Spleen (tissue), 11 donors: ENCODE measurements around the gene ARL6IP4. TPM values are rescaled to one million over a fixed set of nuclear protein-coding genes. Genes with fewer than 3 reads are reported as not detected.

Source experiments
- DNase-seq: peaks from one replicate; pipeline ENCODE4 v3.0.0-alpha.2; 2020
- H3K27ac ChIP-seq, 8 donors: fragments of 200-600 bp; sonication (generic) in 7 of 8; 1 replicate in 4 of 8; 2 replicates in 4 of 8; pipeline versions ENCODE4 v1.5.0 to v1.8.0; 2016 to 2021; ENCODE audit warnings: inconsistent platforms in 4 of 8, mild to moderate bottlenecking in 4 of 8, moderate library complexity in 1 of 8
- H3K27me3 ChIP-seq, 7 donors: fragments of 200-600 bp; sonication (generic) in 6 of 7; replicated peaks in 1 of 7; 1 replicate in 4 of 7; 2 replicates in 3 of 7; pipeline versions ENCODE4 v1.5.0 to v1.8.0; 2016 to 2021; ENCODE audit warnings: inconsistent platforms in 3 of 7, mild to moderate bottlenecking in 1 of 7
- H3K36me3 ChIP-seq, 6 donors: fragments of 200-600 bp; sonication (generic) in 5 of 6; 1 replicate in 4 of 6; 2 replicates in 2 of 6; pipeline versions ENCODE4 v1.5.0 to v1.8.0; 2016 to 2021; ENCODE audit warnings: inconsistent platforms in 2 of 6
- H3K4me1 ChIP-seq, 6 donors: fragments of 200-600 bp; sonication (generic) in 5 of 6; 1 replicate in 3 of 6; 2 replicates in 3 of 6; pipeline versions ENCODE4 v1.5.0 to v1.8.0; 2016 to 2021; ENCODE audit warnings: inconsistent platforms in 3 of 6
- H3K4me3 ChIP-seq, 8 donors: fragments of 200-600 bp; sonication (generic) in 7 of 8; 1 replicate in 4 of 8; 2 replicates in 4 of 8; pipeline versions ENCODE4 v1.5.0 to v1.8.0; 2016 to 2021; ENCODE audit warnings: inconsistent platforms in 4 of 8, mild to moderate bottlenecking in 4 of 8, moderate library complexity in 2 of 8
- H3K9me3 ChIP-seq, 8 donors: fragments of 200-600 bp; sonication (generic) in 7 of 8; 1 replicate in 4 of 8; 2 replicates in 4 of 8; pipeline versions ENCODE4 v1.5.0 to v1.8.0; 2016 to 2021; ENCODE audit warnings: inconsistent platforms in 4 of 8
- POLR2A ChIP-seq, 3 donors: fragments of 450-650 bp; IDR thresholded peaks; one replicate each; pipeline ENCODE4 v1.5.1; 2017; ENCODE audit warnings: antibody characterized with exemption in 3 of 3, mild to moderate bottlenecking in 1 of 3
- POLR2AphosphoS5 ChIP-seq, 3 donors: sonication (generic); formaldehyde crosslinking; IDR thresholded peaks; one replicate each; pipeline ENCODE4 v1.5.1; 2017; ENCODE audit warnings: antibody characterized with exemption in 3 of 3
- WGBS, 5 donors: extraction: QIAGEN DNeasy Blood & Tissue Kit in 3 of 5; methylation state at CpG; one replicate each; pipeline versions ENCODE4 v1.1.5 to v1.1.7; 2013 to 2018; 5-methylcytosine and 5-hydroxymethylcytosine counted together
- intact Hi-C: fragments of 100-400 bp; cut with DNase I; formaldehyde crosslinking; loops from one replicate; pipeline ENCODE4 v1.15.0; 2023; ENCODE audit warnings: low total_unique reads
- polyA plus RNA-seq, 3 donors: library from polyadenylated mRNA; stranded (reverse); fragments of 200-250 nt; gene quantifications; one replicate each; pipeline ENCODE4 v1.2.1, GENCODE V29; 2013
- total RNA-seq, 7 donors: library from RNA; depleted of rRNA in 3 of 7; stranded (reverse); fragments of >200 nt in 3 of 7; fragmentation: NEBNext Ultra II Directional in 4 of 7; extraction: Animal tissue kit (Norgen Biotek cat#: 25700) in 4 of 7; gene quantifications; one replicate each; pipeline versions ENCODE4 v1.1.0 to v1.2.1, GENCODE V29; 2016 to 2021
- TF ChIP-seq, protein P1 (sequence below), 11 experiments: fragments of 200-600 bp in 7 of 11; fragments of 450-650 bp in 4 of 11; sonication (generic) in 4 of 11; IDR thresholded peaks in 8 of 11; conservative IDR thresholded peaks in 3 of 11; 1 replicate in 7 of 11; 2 replicates in 4 of 11; pipeline versions ENCODE4 v1.4.0 to v1.8.0; 2016 to 2021; ENCODE audit warnings: antibody characterized with exemption in 11 of 11, inconsistent platforms in 4 of 11, mild to moderate bottlenecking in 1 of 11
- donor health status: healthy with polysubstance abuse.
- donor health status: DM: no; HTN: no; CAD: no; lungs with moderate emphysema.
- donor health status: DM: no; HTN: no; CAD: no.
- donor health status: Bipolar disorder and iron deficiency.
- donor health status: healthy.
- donor health status: DM: no; HTN: no; CAD: no.
- donor health status: DM: yes; HTN: yes; CAD: no.

The ARL6IP4 gene
- total and polyA plus RNA-seq, 10 donors, result 150 to 419 (median 197) TPM

DNA sequence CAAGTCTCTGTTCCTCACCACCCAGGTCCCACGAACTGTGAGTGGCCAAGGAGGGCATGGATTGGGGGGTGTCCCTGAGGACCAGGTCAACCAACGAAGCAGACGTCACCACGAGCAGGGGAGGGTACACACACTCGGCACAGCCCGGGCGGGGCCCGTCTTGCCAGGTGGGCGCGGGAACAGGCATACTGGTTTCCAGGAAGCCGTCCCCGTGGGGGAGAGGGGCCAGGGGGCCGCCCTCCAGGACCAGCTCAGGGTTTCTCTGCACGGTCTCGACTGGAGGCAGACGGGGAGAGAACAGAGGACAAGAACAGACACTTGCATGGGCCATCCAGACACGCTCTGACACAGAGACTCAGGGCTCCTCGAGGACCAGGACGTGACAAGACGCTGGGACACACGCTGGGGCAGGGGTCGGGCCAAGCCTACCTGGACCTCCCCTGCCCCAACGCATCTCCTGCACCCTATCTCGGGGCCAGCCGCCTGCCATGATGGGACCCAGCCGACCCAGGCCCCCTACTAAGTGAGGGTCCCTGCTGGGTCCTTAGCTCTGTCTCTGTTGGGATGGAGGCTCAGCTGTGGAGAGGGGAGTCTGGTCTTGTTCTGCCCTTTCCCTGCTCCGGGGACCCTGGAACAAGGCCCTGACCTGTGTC lies 11.3 kb downstream of the ARL6IP4 start:
- TF ChIP-seq POLR2AphosphoS5 (IDR thresholded peaks at IDR 0.05), result no peak
- TF ChIP-seq, protein P1, sequence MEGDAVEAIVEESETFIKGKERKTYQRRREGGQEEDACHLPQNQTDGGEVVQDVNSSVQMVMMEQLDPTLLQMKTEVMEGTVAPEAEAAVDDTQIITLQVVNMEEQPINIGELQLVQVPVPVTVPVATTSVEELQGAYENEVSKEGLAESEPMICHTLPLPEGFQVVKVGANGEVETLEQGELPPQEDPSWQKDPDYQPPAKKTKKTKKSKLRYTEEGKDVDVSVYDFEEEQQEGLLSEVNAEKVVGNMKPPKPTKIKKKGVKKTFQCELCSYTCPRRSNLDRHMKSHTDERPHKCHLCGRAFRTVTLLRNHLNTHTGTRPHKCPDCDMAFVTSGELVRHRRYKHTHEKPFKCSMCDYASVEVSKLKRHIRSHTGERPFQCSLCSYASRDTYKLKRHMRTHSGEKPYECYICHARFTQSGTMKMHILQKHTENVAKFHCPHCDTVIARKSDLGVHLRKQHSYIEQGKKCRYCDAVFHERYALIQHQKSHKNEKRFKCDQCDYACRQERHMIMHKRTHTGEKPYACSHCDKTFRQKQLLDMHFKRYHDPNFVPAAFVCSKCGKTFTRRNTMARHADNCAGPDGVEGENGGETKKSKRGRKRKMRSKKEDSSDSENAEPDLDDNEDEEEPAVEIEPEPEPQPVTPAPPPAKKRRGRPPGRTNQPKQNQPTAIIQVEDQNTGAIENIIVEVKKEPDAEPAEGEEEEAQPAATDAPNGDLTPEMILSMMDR (IDR thresholded peaks at IDR 0.05 in 8 of 11, conservative IDR thresholded peaks at IDR 0.05 in 3 of 11), result no peak
- no peak for TF ChIP-seq POLR2A (IDR thresholded peaks at IDR 0.05)
- Histone ChIP-seq H3K9me3 (no peaks in the 10 kb centered on the region), H3K4me1 (peaks cover 0 to 8% (median under 1%) of the 10 kb centered on the region in 6 donors), H3K27me3 (no peaks in the 10 kb centered on the region), H3K4me3 (no peak overlapping the region), H3K27ac (no peak overlapping the region), H3K36me3 (peaks cover 0 to 58% (median 13%) of the 10 kb centered on the region in 6 donors)
- peak; percentile 73 for DNase-seq
- intact Hi-C loops, result no loop called here
- 83 to 95% (median 87%) methylated on average over 23 to 27 of the region's 27 CpGs for whole genome bisulfite sequencing, 5 donors

DNA sequence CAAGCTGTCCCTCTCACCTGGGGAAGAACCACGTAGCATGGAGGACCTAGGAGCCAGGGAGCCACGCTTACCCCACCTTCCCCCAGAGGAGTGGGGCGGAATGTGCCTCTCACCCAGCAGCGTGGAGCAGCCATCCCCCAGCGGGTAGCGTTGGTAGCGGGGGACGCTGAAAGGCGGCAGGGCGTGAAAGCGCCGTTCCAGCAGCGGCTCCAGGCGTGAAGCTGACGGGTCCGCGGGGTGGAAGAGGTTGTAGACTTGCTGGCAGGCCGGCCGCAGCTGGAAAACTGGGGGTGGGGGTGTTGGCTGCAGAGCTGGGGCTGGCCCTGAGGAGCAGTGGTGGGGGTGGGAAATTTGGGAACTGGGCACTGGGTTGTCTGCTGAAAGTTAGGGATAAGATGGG lies 11.9 kb downstream of the ARL6IP4 start:
- Histone ChIP-seq H3K4me3 (no peak overlapping the region), H3K27ac (no peak overlapping the region), H3K27me3 (no peaks in the 10 kb centered on the region), H3K4me1 (peaks cover 0 to 6% (median 0%) of the 10 kb centered on the region in 6 donors), H3K9me3 (no peaks in the 10 kb centered on the region), H3K36me3 (peaks cover 0 to 58% (median 12%) of the 10 kb centered on the region in 6 donors)
- DNase-seq, result peak; percentile 69
- intact Hi-C loops, result no loop called here
- WGBS, 5 donors, result 85 to 92% (median 91%) methylated on average over 18 to 19 of the region's 19 CpGs
- no peak for TF ChIP-seq POLR2A (IDR thresholded peaks at IDR 0.05)
- no peak for TF ChIP-seq POLR2AphosphoS5 (IDR thresholded peaks at IDR 0.05)
- TF ChIP-seq, protein P1 (IDR thresholded peaks at IDR 0.05 in 8 of 11, conservative IDR thresholded peaks at IDR 0.05 in 3 of 11), result no peak

DNA sequence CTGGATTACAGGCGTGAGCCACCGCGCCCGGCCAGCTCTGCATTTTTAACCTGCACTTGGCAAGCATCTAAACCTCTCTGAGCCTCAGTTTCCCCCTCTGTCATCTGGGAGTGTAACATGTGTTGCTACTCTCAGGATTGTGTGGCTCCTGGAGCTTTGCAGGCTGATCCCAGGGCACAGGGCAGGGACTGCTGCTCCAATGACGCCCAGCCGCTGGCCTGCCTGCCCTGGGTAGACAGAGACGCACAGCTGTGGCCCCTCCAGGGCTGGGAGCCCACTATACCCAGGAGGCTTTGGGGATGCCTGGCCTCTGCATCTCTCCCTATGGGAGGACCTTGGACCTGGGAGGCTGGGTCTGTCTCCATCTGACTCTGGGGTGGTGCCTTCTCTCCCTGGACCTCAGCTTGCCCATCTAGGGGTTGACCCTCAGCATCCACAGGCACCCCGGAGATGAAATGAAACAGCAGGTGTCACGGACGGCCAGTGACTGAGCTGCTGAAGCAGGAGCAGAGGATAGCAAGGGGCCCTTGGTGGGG lies 13.7 kb downstream of the ARL6IP4 start:
- Histone ChIP-seq H3K27me3 (no peaks in the 10 kb centered on the region), H3K27ac (no peak overlapping the region), H3K9me3 (no peaks in the 10 kb centered on the region), H3K4me1 (peaks cover 0 to 6% (median 0%) of the 10 kb centered on the region in 6 donors), H3K36me3 (peaks cover 0 to 45% (median 3%) of the 10 kb centered on the region in 6 donors), H3K4me3 (no peak overlapping the region)
- WGBS, 5 donors, result 93 to 99% (median 97%) methylated on average over 8 to 10 of the region's 10 CpGs
- no peak for TF ChIP-seq POLR2AphosphoS5 (IDR thresholded peaks at IDR 0.05)
- no peak for TF ChIP-seq POLR2A (IDR thresholded peaks at IDR 0.05)
- TF ChIP-seq, protein P1 (IDR thresholded peaks at IDR 0.05 in 8 of 11, conservative IDR thresholded peaks at IDR 0.05 in 3 of 11), result no peak
- no peak for DNase-seq
- intact Hi-C loops, result no loop called here

DNA sequence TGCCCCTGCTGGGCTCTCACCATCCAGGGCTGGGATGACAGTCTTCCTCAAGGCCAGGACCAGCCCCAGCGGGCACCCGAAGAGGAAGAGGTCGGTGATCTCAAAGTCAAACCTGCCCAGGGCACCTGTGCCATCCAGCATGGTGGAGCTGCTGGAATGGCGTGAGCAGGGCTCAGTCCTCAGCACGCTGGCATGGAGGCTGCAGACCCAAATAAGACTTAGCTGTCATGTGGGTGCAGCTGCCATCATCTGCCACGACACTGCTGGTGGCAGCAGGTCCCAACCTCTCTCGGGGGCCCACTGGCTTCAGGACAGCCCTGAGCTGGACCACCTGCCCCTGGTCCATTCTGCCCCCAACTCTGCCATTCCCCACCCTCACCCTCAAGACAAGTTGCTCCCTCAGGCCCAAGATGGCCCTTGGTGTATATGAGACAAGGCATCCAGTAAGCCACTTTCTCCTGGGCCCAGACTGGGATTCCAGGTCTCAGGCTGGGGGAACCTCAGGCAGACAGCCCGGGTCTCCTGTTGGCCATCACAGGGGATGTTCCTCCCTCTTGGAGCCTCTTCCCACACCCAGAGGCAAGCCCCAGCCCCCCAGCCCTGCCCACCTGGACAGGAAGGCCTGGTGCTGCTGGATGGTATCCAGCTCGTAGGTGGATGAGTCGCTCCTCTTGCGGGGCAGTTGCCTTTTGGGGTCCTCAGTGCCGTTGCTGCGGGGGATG lies 14.5 kb downstream of the ARL6IP4 start:
- 90 to 96% (median 94%) methylated on average over 10 to 13 of the region's 13 CpGs for WGBS, 5 donors
- peaks cover 0 to 6% (median 0%) of the 10 kb centered on the region in 6 donors for H3K4me1 ChIP-seq
- H3K9me3 ChIP-seq, result no peaks in the 10 kb centered on the region
- TF ChIP-seq POLR2AphosphoS5 (IDR thresholded peaks at IDR 0.05) (no peak), POLR2A (IDR thresholded peaks at IDR 0.05) (no peak)
- TF ChIP-seq, protein P1 (IDR thresholded peaks at IDR 0.05 in 8 of 11, conservative IDR thresholded peaks at IDR 0.05 in 3 of 11), result no peak
- H3K27me3 ChIP-seq, result no peaks in the 10 kb centered on the region
- peak; percentile 62 for DNase-seq
- H3K4me3 ChIP-seq, result no peak overlapping the region
- H3K27ac ChIP-seq, result no peak overlapping the region
- intact Hi-C loops, result no loop called here
- peaks cover 0 to 45% (median 5%) of the 10 kb centered on the region in 6 donors for H3K36me3 ChIP-seq
